ENCODE data around the gene UCK1. TPM values are rescaled to one million over a fixed set of nuclear protein-coding genes. Genes with fewer than 3 reads are reported as not detected.

UCK1 gene
- total and polyA plus RNA-seq, 2 of the 4 experiments (the other 2 are of a cell fraction): 17.9 to 21.4 TPM

GRCh38 chr9:131525643-131526565 lies 5.2 kb downstream of the UCK1 start:
- Histone ChIP-seq H2AFZ (replicated peaks; ENCODE audit: low read length, poor library complexity) (no peak overlapping the region), H3K14ac (replicated peaks; ENCODE audit: low read depth, low read length) (no peak overlapping the region), H2BK15ac (ENCODE audit: low read depth, low read length) (no peak overlapping the region), H4K5ac (ENCODE audit: low read depth, low read length) (no peak overlapping the region), H3K4me1 (ENCODE audit: control insufficient read depth, insufficient read depth, low read length) (peaks cover 5% of the 10 kb centered on the region), H3K18ac (ENCODE audit: low read depth, low read length) (no peak overlapping the region), H2BK20ac (ENCODE audit: low read depth, low read length) (no peak overlapping the region), H3K9me1 (ENCODE audit: insufficient read depth, low read length) (no peaks in the 10 kb centered on the region), H4K91ac (ENCODE audit: insufficient read depth, low read depth, low read length) (no peak overlapping the region), H3K9me3 (ENCODE audit: control insufficient read depth, insufficient read depth, low read length) (no peaks in the 10 kb centered on the region), H3K4me2 (ENCODE audit: low read depth, low read length) (no peak overlapping the region), H4K20me1 (ENCODE audit: insufficient read depth, low read length) (peaks cover 9% of the 10 kb centered on the region; the same call in 1 of the 2 replicates), H3K27ac (ENCODE audit: insufficient read depth, low read length) (no peak overlapping the region), H2BK120ac (ENCODE audit: low read depth, low read length) (no peak overlapping the region), H2BK5ac (ENCODE audit: low read depth, low read length, poor library complexity, severe bottlenecking) (no peak overlapping the region), H3K56ac (ENCODE audit: extremely low read depth, insufficient read depth, low read length) (no peak overlapping the region), H3K36me3 (ENCODE audit: control insufficient read depth, insufficient read depth, low read length) (peaks cover 65% of the 10 kb centered on the region), H3K4ac (ENCODE audit: low read depth, low read length) (no peak overlapping the region), H3K4me3 (ENCODE audit: insufficient read depth, low read depth, low read length) (no peak overlapping the region), H3K79me1 (ENCODE audit: low read depth in 1 of 2, low read length in 2 of 2) (peaks cover 12 to 20% of the 10 kb centered on the region in 2 experiments), H2AK5ac (ENCODE audit: low read depth, low read length) (no peak overlapping the region), H3K23ac (ENCODE audit: low read depth, low read length) (no peak overlapping the region), H4K8ac (ENCODE audit: low read depth in 2 of 2, low read length in 2 of 2) (no peak overlapping the region), H3K9ac (ENCODE audit: low read depth, low read length) (no peak overlapping the region), H2AK9ac (replicated peaks; ENCODE audit: low read depth, low read length, poor library complexity) (no peak overlapping the region), H3K27me3 (ENCODE audit: control insufficient read depth, insufficient read depth, low read length) (no peaks in the 10 kb centered on the region)
- ChIA-PET POLR2A (ENCODE audit: unreplicated experiment) (no interaction called here), CTCF (interaction anchor here (0.7 kb wide), 1 partner anchor 9 kb away, joined by 4 read pairs; no protein-coding TSS in a partner anchor)
- intact Hi-C loops (cut with micrococcal nuclease) (no loop called here), dilution Hi-C loops (cut with HindIII; ENCODE audit: low sequenced_read_pairs, unreplicated experiment) (no loop called here), in situ Hi-C loops (cut with MboI; ENCODE audit: low sequenced_read_pairs) (no loop called here)
- TF ChIP-seq POLR2A (IDR thresholded peaks at IDR 0.05; ENCODE audit: low read depth, low read length) (no peak), CEBPB (IDR thresholded peaks at IDR 0.05; ENCODE audit: low read depth, low read length) (no peak), SMC3 (IDR thresholded peaks at IDR 0.05; ENCODE audit: low read depth, low read length) (no peak)
- no peak for ATAC-seq (ENCODE audit: low read depth)
- no TSS peak for BruUV-seq (replicated peaks)
- WGBS, 2 experiments (ENCODE audit: extremely low coverage in 2 of 2, insufficient read length in 1 of 2): 94% methylated on average over 5 of the region's 19 CpGs; no CpG with 5 or more reads in 1 of the 2 experiments
- DNase-seq: no peak
